Activated naive CD4-positive, alpha-beta T cell treated with anti-CD3 and anti-CD28 coated beads for 36 hours (primary cell): ENCODE data around the gene LCLAT1. TPM values are rescaled to one million over a fixed set of nuclear protein-coding genes. Genes with fewer than 3 reads are reported as not detected.
"Not testable (repeated sequence)": the region's sequence is repeated elsewhere in the genome, so short reads cannot be mapped to it uniquely, and the experiment has no call there.

Source experiments
- CTCF ChIA-PET: fragments of 350-600 bp; sonication (Branson Sonifier 250); formaldehyde crosslinking; loops from one replicate; lab custom pipeline; 2021; ENCODE audit warnings: antibody characterized with exemption; lab: Charles Lee
- DNase-seq: peaks from one replicate; pipeline ENCODE4 v3.0.0-alpha.2; 2020
- H3K27ac Mint-ChIP-seq: one replicate; pipeline ENCODE4 v1.8.0; 2021; ENCODE audit warnings: mild to moderate bottlenecking, mixed read lengths
- H3K27me3 Mint-ChIP-seq: one replicate; pipeline ENCODE4 v1.8.0; 2021; ENCODE audit warnings: low read depth, mixed read lengths
- H3K36me3 Mint-ChIP-seq: one replicate; pipeline ENCODE4 v1.8.0; 2021; ENCODE audit warnings: low read depth, mixed read lengths
- H3K4me1 Mint-ChIP-seq: one replicate; pipeline ENCODE4 v1.8.0; 2021; ENCODE audit warnings: low read depth, mixed read lengths
- H3K4me3 Mint-ChIP-seq: one replicate; pipeline ENCODE4 v1.8.0; 2021; ENCODE audit warnings: mild to moderate bottlenecking, moderate library complexity, mixed read lengths
- H3K9me3 Mint-ChIP-seq: one replicate; pipeline ENCODE4 v1.8.0; 2021; ENCODE audit warnings: mixed read lengths
- intact Hi-C: fragments of 100-400 bp; cut with micrococcal nuclease; formaldehyde crosslinking; loops from one replicate; pipeline ENCODE4 v1.15.1; 2023
- total RNA-seq, 2 experiments: library from RNA; stranded (reverse); gene quantifications; one replicate each; pipeline ENCODE4 v1.2.3, GENCODE V29; 2021

The LCLAT1 gene
- total RNA-seq, 2 experiments from 2014 or later, result 18.8 to 22.8 TPM

DNA sequence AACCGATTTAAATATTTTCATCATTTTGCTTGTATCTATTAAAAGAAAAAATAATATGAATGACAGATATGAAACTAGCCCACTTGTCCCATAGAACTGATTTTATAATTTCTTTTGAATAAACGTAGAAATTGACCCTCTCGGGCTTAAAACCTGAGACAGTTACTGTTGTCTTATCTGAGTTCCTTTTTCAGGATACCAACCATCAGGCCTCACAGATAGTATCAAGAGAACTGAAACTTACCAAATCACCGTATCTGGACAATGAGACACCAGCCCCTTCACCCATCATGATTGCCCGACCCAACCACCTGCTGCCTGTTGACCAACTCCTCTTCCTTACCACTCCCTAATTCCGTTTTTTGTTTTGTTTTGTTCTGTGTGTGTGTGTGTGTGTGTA, 53.7 kb downstream of the LCLAT1 start:
- no peak overlapping the region for H3K27ac Mint-ChIP-seq
- H3K27me3 Mint-ChIP-seq, result no peaks in the 10 kb centered on the region
- DNase-seq, result no peak
- H3K4me3 Mint-ChIP-seq, result no peak overlapping the region
- CTCF ChIA-PET, result interaction anchor here (0.6 kb wide), 1 partner anchor 166 kb away, joined by 4 read pairs; no protein-coding TSS in a partner anchor
- intact Hi-C loops, result loop anchor here (10.0 kb wide), 1 partner anchor 204 kb away; no protein-coding TSS in a partner anchor
- peaks cover 32% of the 10 kb centered on the region for H3K9me3 Mint-ChIP-seq
- peaks cover 42% of the 10 kb centered on the region for H3K36me3 Mint-ChIP-seq
- H3K4me1 Mint-ChIP-seq, result peaks cover 48% of the 10 kb centered on the region

DNA sequence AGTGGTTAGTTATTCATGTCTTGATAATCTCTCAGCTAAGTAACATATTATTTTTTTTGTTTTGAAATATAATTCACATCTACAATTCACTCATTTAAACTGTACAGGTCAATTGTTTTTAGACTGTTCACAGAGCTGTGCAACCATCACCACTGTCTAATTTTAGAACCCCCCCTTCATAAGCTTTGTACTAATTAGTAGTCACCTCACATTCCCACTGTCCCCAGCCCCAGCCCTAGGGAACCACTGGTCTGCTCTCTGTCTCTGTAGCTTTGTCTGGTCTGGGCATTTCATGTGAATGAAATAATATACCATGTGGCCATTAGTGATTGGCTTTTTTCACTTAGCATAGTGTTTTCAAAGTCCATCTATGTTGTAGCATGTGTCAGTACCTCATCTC, 55.3 kb downstream of the LCLAT1 start:
- Mint-ChIP-seq H3K4me1 (peaks cover 41% of the 10 kb centered on the region), H3K27ac (no peak overlapping the region), H3K36me3 (peaks cover 33% of the 10 kb centered on the region), H3K27me3 (no peaks in the 10 kb centered on the region), H3K9me3 (peaks cover 29% of the 10 kb centered on the region), H3K4me3 (no peak overlapping the region)
- CTCF ChIA-PET, result interaction anchor here (0.7 to 1.1 kb wide), 2 partner anchors 8 to 56 kb away, joined by 3 read pairs; partner anchors contain the start of gene LCLAT1
- no peak for DNase-seq
- intact Hi-C loops, result loop anchor here (10.0 kb wide), 1 partner anchor 202 kb away; no protein-coding TSS in a partner anchor

DNA sequence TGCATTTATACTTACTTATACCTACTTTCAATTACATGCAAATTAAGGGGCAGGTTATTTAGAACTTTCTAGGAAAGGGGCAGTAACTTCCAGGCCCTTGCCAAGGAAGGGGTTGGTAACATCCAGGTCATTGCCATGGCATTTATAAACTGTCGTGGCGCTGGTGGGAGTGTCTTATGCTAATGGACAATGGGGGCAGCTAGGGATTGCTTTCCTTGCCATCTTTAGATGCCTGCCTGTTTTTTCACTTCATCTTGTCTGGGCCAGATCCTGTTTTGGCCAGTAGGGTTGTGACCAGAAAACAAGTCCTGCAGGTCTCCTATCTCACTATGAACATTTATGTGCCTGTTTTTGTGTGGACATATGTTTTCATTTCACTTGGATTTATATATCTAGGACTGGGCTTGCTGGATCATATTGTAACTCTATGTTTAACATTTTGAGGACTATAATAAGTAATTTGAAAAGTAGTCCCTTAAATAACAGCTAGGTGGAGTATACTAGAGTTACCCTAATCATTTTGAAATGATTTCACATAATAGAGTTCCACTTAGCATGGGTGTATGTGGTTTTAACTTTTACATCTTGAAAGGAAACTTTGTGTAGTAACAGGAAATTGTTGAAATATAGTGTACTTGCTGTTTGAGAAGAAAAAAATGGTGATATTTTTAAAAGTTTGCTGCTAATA, 56.1 kb downstream of the LCLAT1 start:
- H3K9me3 Mint-ChIP-seq, result peaks cover 29% of the 10 kb centered on the region
- H3K4me1 Mint-ChIP-seq, result peaks cover 42% of the 10 kb centered on the region
- peaks cover 32% of the 10 kb centered on the region for H3K36me3 Mint-ChIP-seq
- no peak overlapping the region for H3K4me3 Mint-ChIP-seq
- H3K27me3 Mint-ChIP-seq, result no peaks in the 10 kb centered on the region
- DNase-seq, result no peak
- CTCF ChIA-PET, result interaction anchor here (0.7 to 1.1 kb wide), 3 partner anchors 57 to 350 kb away, joined by 3 read pairs; partner anchors contain the start of gene LCLAT1
- intact Hi-C loops, result loop anchor here (10.0 kb wide), 1 partner anchor 202 kb away; no protein-coding TSS in a partner anchor
- H3K27ac Mint-ChIP-seq, result peak overlapping the region; percentile 64

DNA sequence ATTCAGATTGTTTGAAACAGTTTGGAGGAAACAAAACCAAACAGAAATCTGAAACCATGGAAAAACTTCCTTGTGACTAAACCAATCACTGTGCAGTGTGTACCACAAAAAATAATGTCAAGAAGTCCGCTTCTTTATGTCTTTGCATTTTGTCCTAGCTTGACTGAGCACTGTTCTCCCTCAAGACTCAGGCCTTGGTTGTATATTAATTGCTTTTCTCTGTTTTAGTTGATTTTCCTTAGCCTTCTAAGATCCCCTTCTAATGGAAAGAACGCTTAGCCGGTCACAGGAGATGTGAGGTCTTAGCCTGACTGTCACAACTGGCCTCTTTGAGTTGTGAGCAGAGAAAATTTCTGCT, 56.6 kb downstream of the LCLAT1 start:
- Mint-ChIP-seq H3K9me3 (peaks cover 29% of the 10 kb centered on the region), H3K36me3 (peaks cover 28% of the 10 kb centered on the region), H3K27me3 (no peaks in the 10 kb centered on the region), H3K4me3 (no peak overlapping the region), H3K4me1 (peaks cover 43% of the 10 kb centered on the region), H3K27ac (peak overlapping the region; percentile 64)
- CTCF ChIA-PET, result interaction anchor here (0.7 to 1.0 kb wide), 2 partner anchors 294 to 351 kb away, joined by 3 read pairs; no protein-coding TSS in a partner anchor
- intact Hi-C loops, result loop anchor here (10.0 kb wide), 1 partner anchor 201 kb away; no protein-coding TSS in a partner anchor
- no peak for DNase-seq

DNA sequence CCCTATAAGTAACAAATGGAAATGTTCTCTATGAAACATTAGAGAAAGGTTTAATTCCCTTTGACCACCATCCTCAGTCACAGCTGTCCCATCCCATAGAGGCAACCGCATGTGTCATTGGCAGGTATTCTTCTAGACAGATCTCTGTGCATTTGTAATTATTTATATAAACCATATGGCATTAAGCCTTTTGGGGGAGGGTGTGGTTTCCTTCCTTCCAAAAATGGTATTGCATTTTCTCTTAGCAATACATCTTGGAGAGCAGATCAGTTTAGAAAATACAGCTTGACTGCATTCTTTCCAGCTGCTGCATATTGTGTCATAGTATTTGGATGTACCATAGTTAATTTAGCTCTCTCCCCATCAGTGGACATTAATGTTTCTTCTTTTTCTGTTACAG, 57.7 kb downstream of the LCLAT1 start:
- Mint-ChIP-seq H3K36me3 (peaks cover 22% of the 10 kb centered on the region), H3K4me1 (peaks cover 47% of the 10 kb centered on the region), H3K27me3 (no peaks in the 10 kb centered on the region), H3K27ac (no peak overlapping the region), H3K4me3 (no peak overlapping the region), H3K9me3 (peaks cover 23% of the 10 kb centered on the region)
- intact Hi-C loops, result loop anchor here (10.0 kb wide), 1 partner anchor 200 kb away; no protein-coding TSS in a partner anchor
- CTCF ChIA-PET, result interaction anchor here (0.5 to 0.7 kb wide), 2 partner anchors 19 to 441 kb away, joined by 3 read pairs; no protein-coding TSS in a partner anchor
- DNase-seq, result no peak

DNA sequence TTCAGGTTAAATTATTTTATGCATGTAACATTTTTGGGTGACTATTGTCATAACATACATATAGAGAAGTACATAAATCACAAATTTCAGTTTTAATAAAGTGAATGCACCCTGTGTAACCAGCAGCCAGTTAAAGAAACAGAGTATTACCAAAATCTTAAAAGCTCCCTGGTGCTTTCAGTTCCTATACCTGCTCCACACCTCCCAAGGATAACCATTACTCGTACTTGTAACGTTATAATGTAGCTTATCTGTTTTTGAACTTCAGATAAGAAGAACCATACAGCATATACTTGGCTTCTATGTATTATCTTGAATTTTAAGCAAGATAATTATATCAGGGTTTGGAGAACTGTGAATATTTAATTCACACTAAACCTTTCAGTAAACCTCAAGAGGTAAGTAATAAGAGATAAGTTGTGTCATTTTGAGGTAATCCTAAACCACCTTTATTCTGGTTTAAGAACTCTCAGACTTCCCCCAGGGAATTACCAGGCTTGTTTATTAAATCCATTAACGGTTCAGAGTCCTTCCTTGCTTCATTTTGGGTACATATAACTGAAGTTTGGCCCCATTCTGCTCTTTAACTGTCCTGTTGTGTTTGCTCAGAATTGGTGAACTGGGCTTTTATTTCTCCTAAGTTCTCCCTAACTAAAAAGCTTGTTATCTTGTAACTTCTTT, 58.6 kb downstream of the LCLAT1 start:
- intact Hi-C loops, result loop anchor here (10.0 kb wide), 1 partner anchor 199 kb away; no protein-coding TSS in a partner anchor
- DNase-seq, result no peak
- CTCF ChIA-PET, result interaction anchor here (0.7 to 0.8 kb wide), 2 partner anchors 206 to 266 kb away, joined by 3 read pairs; no protein-coding TSS in a partner anchor
- peaks cover 19% of the 10 kb centered on the region for H3K36me3 Mint-ChIP-seq
- no peak overlapping the region for H3K4me3 Mint-ChIP-seq
- H3K9me3 Mint-ChIP-seq, result peaks cover 21% of the 10 kb centered on the region
- H3K27me3 Mint-ChIP-seq, result no peaks in the 10 kb centered on the region
- peaks cover 54% of the 10 kb centered on the region for H3K4me1 Mint-ChIP-seq
- no peak overlapping the region for H3K27ac Mint-ChIP-seq

DNA sequence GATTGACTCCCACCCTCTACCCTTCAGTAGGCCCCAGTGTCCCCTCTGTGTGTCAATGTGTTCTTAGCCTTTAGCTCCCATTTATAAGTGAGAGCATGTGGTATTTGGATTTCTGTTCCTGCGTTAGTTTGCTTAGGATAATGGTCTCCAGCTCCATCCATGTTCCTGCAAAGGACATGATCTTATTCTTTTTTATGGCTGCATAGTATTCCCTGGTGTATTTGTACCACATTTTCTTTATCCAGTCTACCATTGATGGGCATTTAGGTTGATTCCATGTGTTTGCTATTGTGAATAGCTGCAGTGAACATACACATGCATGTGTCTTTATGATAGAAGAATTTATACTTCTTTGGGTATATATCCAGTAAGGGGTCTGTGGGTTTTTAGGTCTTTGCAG, 60.4 kb downstream of the LCLAT1 start:
- not testable (repeated sequence) for H3K27ac Mint-ChIP-seq, H3K4me3 Mint-ChIP-seq, DNase-seq, H3K27me3 Mint-ChIP-seq, H3K36me3 Mint-ChIP-seq
- CTCF ChIA-PET, result interaction anchor here (1.1 kb wide), 1 partner anchor 200 kb away, joined by 3 read pairs; no protein-coding TSS in a partner anchor
- intact Hi-C loops, result loop anchor here (10.0 kb wide), 1 partner anchor 197 kb away; no protein-coding TSS in a partner anchor
- Mint-ChIP-seq H3K4me1 (peaks cover 55% of the 10 kb centered on the region), H3K9me3 (peaks cover 12% of the 10 kb centered on the region)

DNA sequence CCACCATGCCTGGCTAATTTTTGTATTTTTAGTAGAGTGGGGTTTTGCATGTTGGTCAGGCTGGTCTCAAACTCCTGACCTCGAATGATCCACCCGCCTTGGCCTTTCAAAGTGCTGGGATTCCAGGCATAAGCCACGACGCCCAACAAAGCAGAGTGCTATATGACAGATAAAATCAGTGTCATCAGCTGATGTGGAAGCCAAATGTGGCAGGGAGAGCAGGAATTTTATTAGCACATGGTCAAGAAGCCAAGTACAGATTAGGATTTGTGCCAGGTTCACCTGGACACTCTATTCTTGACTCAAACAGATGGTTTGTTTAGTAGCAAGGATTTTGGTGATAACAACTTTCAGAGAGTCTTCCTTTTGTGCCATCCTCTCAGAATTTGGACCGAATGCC, 62.7 kb downstream of the LCLAT1 start:
- Mint-ChIP-seq H3K27ac (no peak overlapping the region), H3K27me3 (no peaks in the 10 kb centered on the region), H3K4me1 (peaks cover 39% of the 10 kb centered on the region), H3K9me3 (peaks cover 12% of the 10 kb centered on the region), H3K4me3 (no peak overlapping the region), H3K36me3 (peaks cover 6% of the 10 kb centered on the region)
- intact Hi-C loops, result loop anchor here (10.0 kb wide), 1 partner anchor 195 kb away; no protein-coding TSS in a partner anchor
- no peak for DNase-seq
- CTCF ChIA-PET, result no interaction called here

DNA sequence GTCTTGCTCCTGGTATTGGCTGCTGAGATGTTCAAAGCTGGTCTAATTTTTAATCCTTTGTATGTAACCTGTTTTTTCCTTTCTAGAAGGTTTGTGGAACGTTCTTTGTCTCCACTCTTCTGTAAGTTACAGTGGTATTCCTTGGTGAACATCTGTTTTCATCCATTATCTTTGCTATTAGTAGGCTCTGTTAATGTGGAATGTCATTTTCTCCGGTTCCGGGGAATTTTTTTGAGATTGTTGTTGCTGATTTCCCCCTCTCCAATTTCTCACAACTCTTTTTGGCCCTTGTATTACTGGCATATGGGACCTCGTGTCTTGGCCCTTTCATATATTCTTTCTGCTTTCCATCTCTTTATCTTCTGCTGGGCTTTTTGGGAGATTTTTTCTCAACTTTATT, 63.4 kb downstream of the LCLAT1 start:
- Mint-ChIP-seq H3K27ac (no peak overlapping the region), H3K4me3 (no peak overlapping the region), H3K36me3 (peaks cover 6% of the 10 kb centered on the region), H3K9me3 (peaks cover 12% of the 10 kb centered on the region), H3K4me1 (peaks cover 33% of the 10 kb centered on the region), H3K27me3 (no peaks in the 10 kb centered on the region)
- CTCF ChIA-PET, result no interaction called here
- no peak for DNase-seq
- intact Hi-C loops, result no loop called here

DNA sequence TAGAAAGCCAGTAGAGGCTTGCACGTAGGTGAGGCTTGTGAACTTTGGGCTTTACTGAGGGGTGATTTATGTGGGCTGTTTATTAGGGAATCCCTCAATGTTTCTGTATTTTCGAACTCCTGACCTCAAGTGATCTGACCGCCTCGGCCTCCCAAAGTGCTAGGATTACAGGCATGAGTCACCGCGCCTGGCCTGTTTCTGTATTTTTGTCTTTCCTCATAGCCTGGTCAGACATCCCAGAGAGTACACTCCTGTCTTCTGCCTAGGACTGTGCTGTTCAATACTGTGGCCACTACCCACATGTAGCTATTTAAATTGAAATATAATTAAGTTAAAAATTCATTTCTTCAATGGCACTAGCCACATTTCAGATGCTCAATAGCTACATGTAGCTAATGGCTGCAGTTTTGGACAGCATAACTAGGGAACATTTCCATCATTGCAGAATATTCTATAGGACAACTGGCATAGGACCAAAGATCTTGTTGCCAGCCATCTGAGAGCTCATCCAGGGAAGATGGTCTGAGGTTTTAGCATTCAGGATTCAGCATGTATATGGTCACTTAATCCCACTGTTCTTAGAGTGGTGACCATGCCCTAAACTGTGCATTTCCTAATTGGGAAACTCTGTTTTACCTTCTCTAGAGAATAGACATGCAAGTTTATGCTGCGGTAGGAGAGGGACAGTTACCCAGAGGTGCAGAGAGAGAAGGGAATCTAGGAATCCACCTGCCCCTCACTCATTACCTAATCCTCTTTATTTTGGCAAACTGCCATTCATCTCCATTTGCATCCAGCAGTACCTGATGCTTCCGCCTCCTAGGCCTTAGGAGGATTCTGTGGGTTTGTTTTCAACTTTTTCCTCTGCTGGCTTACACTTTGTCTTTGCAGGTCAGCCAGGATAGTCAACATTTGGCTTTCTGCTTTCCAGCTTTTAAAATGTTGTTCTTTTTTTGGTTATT, 64.4 kb downstream of the LCLAT1 start:
- peaks cover 12% of the 10 kb centered on the region for H3K9me3 Mint-ChIP-seq
- CTCF ChIA-PET, result interaction anchor here (0.6 kb wide), 1 partner anchor 346 kb away, joined by 3 read pairs; no protein-coding TSS in a partner anchor
- peaks cover 11% of the 10 kb centered on the region for H3K36me3 Mint-ChIP-seq
- H3K4me3 Mint-ChIP-seq, result no peak overlapping the region
- DNase-seq, result no peak
- no peaks in the 10 kb centered on the region for H3K27me3 Mint-ChIP-seq
- no peak overlapping the region for H3K27ac Mint-ChIP-seq
- H3K4me1 Mint-ChIP-seq, result peaks cover 27% of the 10 kb centered on the region
- intact Hi-C loops, result no loop called here

DNA sequence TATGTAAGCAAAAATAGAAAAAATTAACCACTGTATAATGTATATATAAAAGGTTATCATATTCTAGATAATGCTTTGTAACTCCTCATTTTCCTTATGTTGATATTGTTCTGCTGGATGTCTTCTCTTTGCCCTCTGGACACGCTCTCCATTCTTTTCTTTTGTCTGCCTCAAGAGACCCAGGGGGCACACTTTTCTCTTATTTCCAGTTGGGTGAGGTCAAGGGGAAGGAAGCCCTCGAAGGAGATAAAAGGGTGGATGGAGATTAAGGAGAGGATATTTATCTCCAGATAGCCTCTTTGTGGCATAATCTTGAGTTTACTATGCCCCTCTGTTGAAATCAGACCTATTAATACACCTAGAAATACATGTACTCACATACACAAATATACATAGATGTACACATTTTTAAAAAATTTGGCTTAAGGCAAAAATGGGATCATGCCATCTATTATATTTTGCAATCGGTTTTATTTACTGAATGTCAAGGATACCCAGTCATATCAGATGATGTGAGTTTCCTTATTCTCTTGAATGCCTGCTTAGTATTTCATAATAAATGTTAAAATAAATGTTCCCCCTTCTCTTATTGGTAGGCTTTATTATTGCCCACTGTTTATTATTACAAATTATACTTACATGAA, 65.3 kb downstream of the LCLAT1 start:
- no peak overlapping the region for H3K4me3 Mint-ChIP-seq
- CTCF ChIA-PET, result no interaction called here
- H3K36me3 Mint-ChIP-seq, result peaks cover 10% of the 10 kb centered on the region
- intact Hi-C loops, result no loop called here
- H3K27ac Mint-ChIP-seq, result no peak overlapping the region
- no peaks in the 10 kb centered on the region for H3K27me3 Mint-ChIP-seq
- peaks cover 27% of the 10 kb centered on the region for H3K4me1 Mint-ChIP-seq
- DNase-seq, result no peak
- peaks cover 10% of the 10 kb centered on the region for H3K9me3 Mint-ChIP-seq
